DND-41 (cell line): Measurements from ENCODE around the gene CRACDL.

Source experiments
- ATAC-seq: fragments of 200-7000 bp; cut with Tn5 transposase; 3 replicates; pipeline ENCODE4 v1.9.1; 2021; ENCODE audit warnings: low read depth; ENCODE audit not compliant: insufficient read depth
- DNase-seq: peaks from one replicate; pipeline ENCODE4 v3.0.0-alpha.2; 2020
- H2AFZ ChIP-seq: 2 replicates; pipeline ENCODE4 v1.6.0; 2012; ENCODE audit warnings: low read depth, low read length
- H3K27ac ChIP-seq: 2 replicates; pipeline ENCODE4 v1.5.1; 2012; ENCODE audit warnings: low read length, inconsistent platforms
- H3K27me3 ChIP-seq: fragments of 200-600 bp; sonication (generic); 2 replicates; pipeline ENCODE4 v1.6.0; 2012; ENCODE audit warnings: low read length, mild to moderate bottlenecking, inconsistent platforms; ENCODE audit not compliant: insufficient read depth, poor library complexity
- H3K36me3 ChIP-seq: 2 replicates; pipeline ENCODE4 v1.5.1; 2012; ENCODE audit warnings: low read length, inconsistent platforms; ENCODE audit not compliant: insufficient read depth
- H3K4me1 ChIP-seq: 2 replicates; pipeline ENCODE4 v1.5.1; 2012; ENCODE audit warnings: mild to moderate bottlenecking, low read length; ENCODE audit not compliant: insufficient read depth
- H3K4me2 ChIP-seq: 2 replicates; pipeline ENCODE4 v1.6.0; 2012; ENCODE audit warnings: mild to moderate bottlenecking, moderate library complexity, low read length, inconsistent platforms; ENCODE audit not compliant: insufficient read depth
- H3K4me3 ChIP-seq, 2 experiments: fragments of 200-600 bp in 1 of 2; shearing (Covaris generic) in 1 of 2; 2 replicates each; pipeline ENCODE4 v1.5.1; 2012 to 2016; ENCODE audit warnings: inconsistent platforms in 2 of 2, low read length in 2 of 2, mild to moderate bottlenecking in 2 of 2, low read depth in 1 of 2, moderate library complexity in 1 of 2
- H3K79me2 ChIP-seq: 2 replicates; pipeline ENCODE4 v1.6.0; 2012; ENCODE audit warnings: low read length, inconsistent platforms; ENCODE audit not compliant: insufficient read depth
- H3K9ac ChIP-seq: 2 replicates; pipeline ENCODE4 v1.6.0; 2012; ENCODE audit warnings: low read depth, mild to moderate bottlenecking, inconsistent platforms, low read length, moderate library complexity
- H3K9me3 ChIP-seq: 2 replicates; pipeline ENCODE4 v1.5.1; 2012; ENCODE audit warnings: low read length, moderate library complexity, mild to moderate bottlenecking, inconsistent platforms; ENCODE audit not compliant: insufficient read depth, severe bottlenecking
- H4K20me1 ChIP-seq: 2 replicates; pipeline ENCODE4 v1.6.0; 2012; ENCODE audit warnings: low read length; ENCODE audit not compliant: insufficient read depth
- CTCF ChIP-seq: IDR thresholded peaks from 2 replicates; pipeline ENCODE4 v1.5.1; 2012; ENCODE audit warnings: borderline replicate concordance, low read length, moderate library complexity, mild to moderate bottlenecking; ENCODE audit not compliant: poor library complexity, severe bottlenecking; ENCODE audit errors: extremely low read depth
- EZH2 ChIP-seq: IDR thresholded peaks from 3 replicates; pipeline ENCODE4 v1.6.1; 2012; ENCODE audit warnings: borderline replicate concordance, low read depth, mild to moderate bottlenecking, moderate library complexity, low read length, inconsistent platforms; ENCODE audit not compliant: severe bottlenecking

CRACDL gene

GRCh38 chr2:98928242-98928641 is 7.8 kb downstream of the CRACDL start:
- Histone ChIP-seq H3K36me3 (no peaks in the 10 kb centered on the region), H2AFZ (no peak overlapping the region), H3K27ac (no peak overlapping the region), H4K20me1 (no peaks in the 10 kb centered on the region), H3K4me3 (no peak overlapping the region), H3K9me3 (no peaks in the 10 kb centered on the region), H3K9ac (no peak overlapping the region), H3K79me2 (no peaks in the 10 kb centered on the region), H3K4me1 (no peaks in the 10 kb centered on the region), H3K4me2 (no peak overlapping the region), H3K27me3 (no peaks in the 10 kb centered on the region)
- no peak for ATAC-seq
- no peak for DNase-seq
- TF ChIP-seq CTCF, result no peak
- no peak for TF ChIP-seq EZH2

- H3K79me2 ChIP-seq, result no peaks in the 10 kb centered on the region
- ATAC-seq (no peak), DNase-seq (no peak)
- H3K4me3 ChIP-seq, result no peak overlapping the region
- TF ChIP-seq EZH2, result no peak
- TF ChIP-seq CTCF, result no peak
- no peak overlapping the region for H3K4me2 ChIP-seq
- no peak overlapping the region for H3K9ac ChIP-seq
- H3K36me3 ChIP-seq, result no peaks in the 10 kb centered on the region
- no peaks in the 10 kb centered on the region for H3K4me1 ChIP-seq
- H3K27me3 ChIP-seq, result no peaks in the 10 kb centered on the region
- H3K27ac ChIP-seq, result no peak overlapping the region
- H2AFZ ChIP-seq, result no peak overlapping the region
- H3K9me3 ChIP-seq, result no peaks in the 10 kb centered on the region
- no peaks in the 10 kb centered on the region for H4K20me1 ChIP-seq
Observed at GRCh38 chr2:98927027-98927426, 9.0 kb downstream of the CRACDL start.

GRCh38 chr2:98926601-98927000 is 9.4 kb downstream of the CRACDL start:
- no peaks in the 10 kb centered on the region for H4K20me1 ChIP-seq
- TF ChIP-seq CTCF, result no peak
- H3K4me3 ChIP-seq, result no peak overlapping the region
- no peaks in the 10 kb centered on the region for H3K36me3 ChIP-seq
- H3K9me3 ChIP-seq, result no peaks in the 10 kb centered on the region
- no peaks in the 10 kb centered on the region for H3K4me1 ChIP-seq
- no peak overlapping the region for H3K9ac ChIP-seq
- H2AFZ ChIP-seq, result no peak overlapping the region
- no peak overlapping the region for H3K27ac ChIP-seq
- no peaks in the 10 kb centered on the region for H3K27me3 ChIP-seq
- ATAC-seq (no peak), DNase-seq (no peak)
- no peak overlapping the region for H3K4me2 ChIP-seq
- no peaks in the 10 kb centered on the region for H3K79me2 ChIP-seq

GRCh38 chr2:98924910-98925309 is 11.1 kb downstream of the CRACDL start:
- DNase-seq, result no peak
- H3K36me3 ChIP-seq, result no peaks in the 10 kb centered on the region
- H3K27ac ChIP-seq, result no peak overlapping the region
- TF ChIP-seq EZH2 (no peak), CTCF (no peak)
- H3K79me2 ChIP-seq, result no peaks in the 10 kb centered on the region
- H3K9ac ChIP-seq, result no peak overlapping the region
- H2AFZ ChIP-seq, result no peak overlapping the region
- H3K4me3 ChIP-seq, result no peak overlapping the region
- no peaks in the 10 kb centered on the region for H4K20me1 ChIP-seq
- H3K9me3 ChIP-seq, result no peaks in the 10 kb centered on the region
- no peaks in the 10 kb centered on the region for H3K4me1 ChIP-seq
- no peak for ATAC-seq
- H3K27me3 ChIP-seq, result no peaks in the 10 kb centered on the region
- H3K4me2 ChIP-seq, result no peak overlapping the region
